ENCODE data around the gene PEMT. TPM values are rescaled to one million over a fixed set of nuclear protein-coding genes. Genes with fewer than 3 reads are reported as not detected.

The PEMT gene
- total and polyA plus RNA-seq, 12 donors, result 19.7 to 141 (median 65.3) TPM

GRCh38 chr17:17509601-17510425 lies 81.7 kb downstream of the PEMT start:
- Histone ChIP-seq H3K27ac (no peak overlapping the region), H3K4me3 (no peak overlapping the region), H3K27me3 (no peaks in the 10 kb centered on the region), H3K4me1 (replicated peaks in 1 of 2) (no peaks in the 10 kb centered on the region), H3K36me3 (replicated peaks in 1 of 2) (no peaks in the 10 kb centered on the region), H3K9me3 (replicated peaks in 1 of 3) (no peaks in the 10 kb centered on the region)
- WGBS, 4 donors, result 91 to 95% (median 94%) methylated on average over 15 to 21 of the region's 21 CpGs
- intact Hi-C loops (cut with DNase I), result loop anchor here (5.0 kb wide), 1 partner anchor 52 kb away; no protein-coding TSS in a partner anchor
- peak in 1 of 7 donors; percentile 5 for DNase-seq
- TF ChIP-seq CTCF (IDR thresholded peaks at IDR 0.05) (no peak), POLR2A (IDR thresholded peaks at IDR 0.05) (no peak)

DNA sequence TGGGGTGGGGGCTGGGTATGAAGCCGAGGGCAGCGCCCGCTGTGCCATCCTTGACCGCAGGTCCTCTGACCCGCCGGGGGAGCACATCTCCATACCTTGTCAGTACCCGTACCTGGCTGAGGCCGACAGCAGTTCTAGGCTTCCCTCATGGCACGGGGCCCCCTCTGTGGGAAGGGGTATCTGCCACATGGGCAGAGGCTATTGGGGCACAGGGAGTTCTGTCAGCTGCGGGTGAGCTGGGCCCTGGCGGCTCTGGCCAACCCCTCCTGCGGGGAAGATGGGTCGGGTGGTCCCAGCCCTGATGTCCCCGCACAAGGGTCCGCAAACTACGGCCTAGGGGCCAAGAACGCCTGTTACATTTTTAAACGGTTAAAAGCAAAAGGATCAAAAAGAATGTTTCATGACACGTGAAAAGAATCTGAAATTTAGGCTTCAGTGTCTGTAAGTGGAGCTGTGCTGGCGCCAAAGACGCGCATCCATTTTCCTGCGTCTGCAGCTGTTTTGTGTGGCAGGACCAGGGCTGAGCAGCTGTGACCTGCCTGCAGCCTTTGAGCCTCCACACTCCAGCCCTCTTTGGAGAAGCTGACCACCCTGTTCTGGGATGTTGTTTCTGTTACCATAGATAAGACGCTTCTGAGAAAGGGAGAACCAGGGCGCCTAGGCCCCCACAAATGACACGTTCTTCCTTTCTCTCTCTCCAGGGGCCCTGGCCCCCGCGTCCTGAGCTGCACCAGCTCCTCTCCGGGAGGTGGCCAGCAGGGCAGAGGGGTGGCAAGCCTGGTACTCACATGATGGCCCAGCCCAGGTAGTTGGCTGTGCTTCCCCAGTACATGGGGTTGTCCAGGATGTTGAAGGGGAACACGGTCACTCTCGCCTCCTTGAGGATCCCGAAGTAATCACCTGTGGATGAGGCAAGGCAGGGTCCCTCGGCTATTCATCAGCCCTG lies 82.6 kb downstream of the PEMT start:
- Histone ChIP-seq H3K27me3 (no peaks in the 10 kb centered on the region), H3K4me3 (no peak overlapping the region), H3K9me3 (replicated peaks in 1 of 3) (no peaks in the 10 kb centered on the region), H3K4me1 (replicated peaks in 1 of 2) (no peaks in the 10 kb centered on the region), H3K27ac (no peak overlapping the region), H3K36me3 (replicated peaks in 1 of 2) (no peaks in the 10 kb centered on the region)
- no peak for TF ChIP-seq CTCF (IDR thresholded peaks at IDR 0.05)
- no peak for TF ChIP-seq POLR2A (IDR thresholded peaks at IDR 0.05)
- no peak for DNase-seq
- WGBS, 4 donors, result 91 to 96% (median 94%) methylated on average over 19 to 33 of the region's 33 CpGs
- intact Hi-C loops (cut with DNase I), result loop anchor here (5.0 kb wide), 1 partner anchor 53 kb away; no protein-coding TSS in a partner anchor

DNA sequence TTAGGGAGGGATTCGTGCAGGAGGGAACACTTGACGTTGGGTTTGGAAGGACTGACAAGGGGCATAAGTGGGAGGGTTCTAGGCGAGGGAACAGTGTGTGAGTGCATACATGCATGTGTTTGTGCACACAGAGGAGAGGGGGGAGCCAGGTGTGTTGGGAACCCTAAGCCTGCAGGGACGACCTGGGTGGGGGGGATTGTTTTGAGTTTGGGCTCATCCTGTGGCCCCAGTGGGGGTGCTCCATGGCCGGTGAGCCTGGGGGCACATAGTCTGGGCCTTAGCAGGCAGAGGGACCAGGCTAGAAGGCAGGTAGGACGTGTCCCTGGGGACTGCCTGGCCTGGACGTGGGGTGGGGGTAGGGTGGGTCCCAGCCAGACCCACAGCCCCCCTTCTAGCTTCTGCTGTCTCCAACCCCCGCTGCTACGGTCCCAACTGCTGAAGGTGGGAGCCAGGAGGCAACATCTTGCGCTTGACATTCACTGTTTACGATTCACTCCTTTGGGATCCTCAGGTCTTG lies 83.4 kb downstream of the PEMT start:
- no peak for DNase-seq
- whole genome bisulfite sequencing, 4 donors, result 85 to 92% (median 91%) methylated on average over 9 to 11 of the region's 11 CpGs
- intact Hi-C loops (cut with DNase I), result loop anchor here (5.0 kb wide), 1 partner anchor 54 kb away; no protein-coding TSS in a partner anchor

GRCh38 chr17:17507465-17508011 lies 84.0 kb downstream of the PEMT start:
- Histone ChIP-seq H3K27ac (no peak overlapping the region), H3K9me3 (replicated peaks in 1 of 3) (no peaks in the 10 kb centered on the region), H3K4me3 (no peak overlapping the region), H3K4me1 (replicated peaks in 1 of 2) (no peaks in the 10 kb centered on the region), H3K36me3 (replicated peaks in 1 of 2) (no peaks in the 10 kb centered on the region), H3K27me3 (no peaks in the 10 kb centered on the region)
- TF ChIP-seq CTCF (IDR thresholded peaks at IDR 0.05) (no peak), POLR2A (IDR thresholded peaks at IDR 0.05) (no peak)
- intact Hi-C loops (cut with DNase I), result loop anchor here (5.0 kb wide), 1 partner anchor 55 kb away; no protein-coding TSS in a partner anchor
- 85 to 93% (median 87%) methylated on average over 3 to 16 of the region's 16 CpGs for WGBS, 4 donors
- no peak for DNase-seq

More for the DNA sequence above, 83.4 kb downstream of the PEMT start:
- no peak for TF ChIP-seq POLR2A (IDR thresholded peaks at IDR 0.05)
- Histone ChIP-seq H3K9me3 (replicated peaks in 1 of 3) (no peaks in the 10 kb centered on the region), H3K4me1 (replicated peaks in 1 of 2) (no peaks in the 10 kb centered on the region), H3K4me3 (no peak overlapping the region), H3K36me3 (replicated peaks in 1 of 2) (no peaks in the 10 kb centered on the region), H3K27me3 (no peaks in the 10 kb centered on the region), H3K27ac (no peak overlapping the region)

All from adrenal gland (tissue), 12 donors.